Measurements from ENCODE around the gene EGLN3.

Gene EGLN3

DNA sequence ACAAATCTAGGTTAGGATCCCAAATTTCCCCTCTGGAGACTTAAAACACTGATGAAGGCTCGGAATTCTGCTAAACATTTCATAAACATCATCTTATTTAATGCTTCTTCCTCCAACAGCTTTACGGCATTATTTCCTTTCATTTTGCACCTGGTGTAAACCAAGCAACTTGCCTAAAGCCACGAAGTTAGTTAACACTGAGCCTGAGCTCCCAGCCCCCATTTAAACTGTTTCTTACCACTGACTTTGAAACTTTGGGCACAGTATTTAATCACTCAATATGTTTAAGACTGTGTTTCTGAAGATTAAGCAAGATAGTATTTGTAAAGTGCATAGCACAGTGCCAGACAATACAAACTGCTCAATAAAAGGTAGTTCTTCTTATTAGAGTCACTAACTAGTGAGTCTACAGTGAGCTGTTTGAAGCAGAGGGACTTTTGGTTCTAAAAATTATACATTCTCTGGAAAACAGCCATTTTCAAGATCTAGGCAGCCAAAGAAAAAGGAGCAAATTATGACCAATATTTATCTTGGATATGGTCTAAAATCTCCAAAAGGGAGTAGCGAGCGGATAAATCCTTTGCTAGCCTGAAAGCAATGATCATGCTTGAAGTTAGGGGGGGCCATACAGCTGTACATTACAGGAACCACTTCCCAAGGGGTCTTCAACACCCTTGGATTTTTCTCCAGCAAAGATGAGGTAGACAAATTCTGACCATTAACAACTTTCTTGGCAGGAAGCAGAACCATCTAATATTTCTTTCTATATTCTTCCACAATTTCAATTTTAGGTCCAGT lies 4.0 kb downstream of the EGLN3 start:
- DNase-seq (ENCODE audit: insufficient read length) (no peak), FAIRE-seq (no peak)
- TF ChIP-seq TAF1 (IDR thresholded peaks at IDR 0.05; ENCODE audit: borderline replicate concordance, low read depth, low read length) = no peak
- no peak for TF ChIP-seq POLR2AphosphoS5 (IDR thresholded peaks at IDR 0.05; ENCODE audit: low read depth, low read length)
- no peak for TF ChIP-seq POLR2A (IDR thresholded peaks at IDR 0.05; ENCODE audit: low read depth, low read length)

DNA sequence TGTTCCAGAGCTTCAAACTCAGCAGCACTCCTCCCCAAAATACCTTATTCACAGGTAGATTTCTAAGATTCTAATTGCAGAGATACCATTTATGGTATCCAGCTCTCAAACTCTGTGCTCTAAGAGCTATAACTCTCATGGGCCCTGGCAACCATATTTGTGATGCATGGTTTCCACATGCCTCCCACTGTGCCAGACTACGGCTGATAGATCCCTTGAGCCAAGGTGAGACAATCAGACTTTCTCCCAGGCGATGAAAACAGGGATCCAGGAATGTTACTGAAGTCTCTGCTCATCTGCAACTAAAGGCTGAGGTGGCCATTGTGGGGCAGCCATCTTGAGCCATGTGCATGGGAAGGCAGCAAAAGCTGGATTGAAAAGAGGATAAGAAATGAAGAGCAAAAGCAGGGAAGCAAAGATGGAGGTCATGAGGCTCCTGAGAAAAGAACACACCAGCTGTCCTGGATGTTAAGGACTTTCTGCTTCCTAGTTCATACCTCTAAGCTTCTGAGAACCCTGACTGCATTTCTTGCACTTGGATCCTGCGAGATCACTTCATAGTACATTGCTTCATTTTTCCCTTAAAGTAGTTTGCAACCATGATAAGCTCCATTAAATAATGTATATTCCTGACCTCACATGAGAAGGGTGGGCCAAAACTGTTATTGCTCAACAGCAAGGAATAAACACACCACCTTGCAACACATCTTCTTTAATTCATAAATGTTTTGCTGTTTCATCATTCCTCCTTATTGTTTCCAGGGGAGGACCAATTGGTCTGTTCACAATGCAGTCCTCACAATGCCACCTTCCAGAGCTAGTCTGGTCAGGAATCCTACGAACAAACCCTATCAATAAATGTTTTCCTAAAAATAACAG lies 5.4 kb downstream of the EGLN3 start:
- FAIRE-seq = no peak
- DNase-seq (ENCODE audit: insufficient read length) = no peak
- no peak for TF ChIP-seq TAF1 (IDR thresholded peaks at IDR 0.05; ENCODE audit: borderline replicate concordance, low read depth, low read length)
- no peak for TF ChIP-seq POLR2AphosphoS5 (IDR thresholded peaks at IDR 0.05; ENCODE audit: low read depth, low read length)
- no peak for TF ChIP-seq POLR2A (IDR thresholded peaks at IDR 0.05; ENCODE audit: low read depth, low read length)

- FAIRE-seq (no peak), DNase-seq (ENCODE audit: insufficient read length) (no peak)
- no peak for TF ChIP-seq POLR2AphosphoS5 (IDR thresholded peaks at IDR 0.05; ENCODE audit: low read depth, low read length)
- TF ChIP-seq POLR2A (IDR thresholded peaks at IDR 0.05; ENCODE audit: low read depth, low read length) = no peak
- TF ChIP-seq TAF1 (IDR thresholded peaks at IDR 0.05; ENCODE audit: borderline replicate concordance, low read depth, low read length) = no peak
These were observed 7.6 kb downstream of the EGLN3 start for GRCh38 chr14:33943096-33943883.

- no peak for TF ChIP-seq POLR2A (IDR thresholded peaks at IDR 0.05; ENCODE audit: low read depth, low read length)
- no peak for TF ChIP-seq TAF1 (IDR thresholded peaks at IDR 0.05; ENCODE audit: borderline replicate concordance, low read depth, low read length)
- TF ChIP-seq POLR2AphosphoS5 (IDR thresholded peaks at IDR 0.05; ENCODE audit: low read depth, low read length) = no peak
- DNase-seq (ENCODE audit: insufficient read length) = no peak
- FAIRE-seq = no peak
These were observed 9.2 kb downstream of the EGLN3 start for GRCh38 chr14:33941718-33942117.

- DNase-seq (ENCODE audit: insufficient read length) (no peak), FAIRE-seq (no peak)
- TF ChIP-seq POLR2AphosphoS5 (IDR thresholded peaks at IDR 0.05; ENCODE audit: low read depth, low read length) (no peak), TAF1 (IDR thresholded peaks at IDR 0.05; ENCODE audit: borderline replicate concordance, low read depth, low read length) (no peak), POLR2A (IDR thresholded peaks at IDR 0.05; ENCODE audit: low read depth, low read length) (no peak)
These were observed 10.3 kb downstream of the EGLN3 start for GRCh38 chr14:33940561-33941011.

GRCh38 chr14:33938131-33938949 lies 12.5 kb downstream of the EGLN3 start:
- FAIRE-seq (no peak), DNase-seq (ENCODE audit: insufficient read length) (no peak)
- TF ChIP-seq POLR2A (IDR thresholded peaks at IDR 0.05; ENCODE audit: low read depth, low read length) (no peak), POLR2AphosphoS5 (IDR thresholded peaks at IDR 0.05; ENCODE audit: low read depth, low read length) (no peak), TAF1 (IDR thresholded peaks at IDR 0.05; ENCODE audit: borderline replicate concordance, low read depth, low read length) (no peak)

DNA sequence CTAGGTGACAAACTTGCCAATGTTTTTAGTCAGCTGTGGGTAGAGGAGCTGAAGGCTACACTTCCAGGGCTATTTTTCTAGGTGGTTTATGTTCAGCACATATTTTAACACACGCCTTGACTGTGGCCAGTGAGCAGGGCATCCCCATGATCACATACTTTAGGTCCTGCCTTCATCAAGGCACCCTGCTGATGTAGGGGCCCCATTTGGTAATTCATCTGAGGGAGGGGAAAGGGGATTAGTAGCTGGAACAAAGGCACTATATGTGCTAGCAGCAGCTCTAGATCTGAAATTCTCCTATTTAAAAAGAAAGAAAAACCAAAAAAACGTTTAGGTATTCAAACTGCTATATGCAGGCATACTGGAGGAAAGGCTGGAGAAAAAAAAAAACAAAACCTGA lies 14.5 kb downstream of the EGLN3 start:
- FAIRE-seq = no peak
- no peak for TF ChIP-seq POLR2AphosphoS5 (IDR thresholded peaks at IDR 0.05; ENCODE audit: low read depth, low read length)
- no peak for DNase-seq (ENCODE audit: insufficient read length)

DNA sequence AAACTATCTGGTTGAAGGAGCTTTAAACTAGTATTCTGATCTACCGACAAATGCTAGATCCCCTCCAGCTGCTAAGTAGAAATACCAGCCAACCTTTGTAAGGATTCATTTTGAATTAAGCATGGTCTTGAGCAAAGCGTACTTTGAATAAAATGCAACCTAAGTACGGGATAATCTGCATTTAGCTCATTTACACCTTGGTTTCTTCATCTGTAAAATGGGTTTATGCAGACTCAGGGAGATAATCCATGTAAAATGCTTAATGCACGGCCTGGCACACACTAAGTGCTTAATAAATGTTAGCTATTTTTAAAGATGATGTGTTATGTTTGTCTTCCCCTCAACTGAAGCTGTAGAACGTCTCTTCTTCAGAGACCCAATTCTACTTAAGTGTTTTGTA lies 15.9 kb downstream of the EGLN3 start:
- no peak for FAIRE-seq
- TF ChIP-seq TAF1 (IDR thresholded peaks at IDR 0.05; ENCODE audit: borderline replicate concordance, low read depth, low read length) (no peak), POLR2A (IDR thresholded peaks at IDR 0.05; ENCODE audit: low read depth, low read length) (no peak), POLR2AphosphoS5 (IDR thresholded peaks at IDR 0.05; ENCODE audit: low read depth, low read length) (no peak)
- no peak for DNase-seq (ENCODE audit: insufficient read length)

- DNase-seq (ENCODE audit: insufficient read length) (no peak), FAIRE-seq (no peak)
- TF ChIP-seq POLR2A (IDR thresholded peaks at IDR 0.05; ENCODE audit: low read depth, low read length) = no peak
- TF ChIP-seq TAF1 (IDR thresholded peaks at IDR 0.05; ENCODE audit: borderline replicate concordance, low read depth, low read length) = no peak
- no peak for TF ChIP-seq POLR2AphosphoS5 (IDR thresholded peaks at IDR 0.05; ENCODE audit: low read depth, low read length)
These were observed 16.7 kb downstream of the EGLN3 start for GRCh38 chr14:33934043-33934750.

DNA sequence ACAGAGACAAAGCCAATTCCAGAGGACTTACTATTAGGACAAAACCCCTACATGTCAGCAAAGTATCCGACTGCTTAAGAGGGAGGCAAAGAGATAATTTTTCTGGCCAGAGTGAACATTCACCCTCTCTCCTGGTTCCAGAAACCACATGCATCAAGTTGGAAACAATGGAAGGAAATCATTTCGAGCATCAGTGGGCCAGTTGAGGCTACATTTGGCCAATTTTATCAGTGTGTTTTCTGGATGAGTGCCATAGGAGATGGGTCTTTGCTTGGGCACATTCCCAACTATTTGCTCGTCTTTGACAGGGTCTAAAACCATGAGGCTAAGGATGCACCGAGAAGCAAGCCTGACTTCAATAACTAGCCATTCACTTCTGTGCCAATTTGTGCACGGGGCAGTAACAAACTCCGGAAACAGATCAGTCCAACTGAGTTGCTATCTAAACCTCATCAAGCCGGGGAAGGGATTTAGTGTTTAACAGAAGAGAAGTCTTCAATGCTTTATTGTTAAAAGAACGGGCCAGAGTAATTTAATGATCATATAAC lies 17.4 kb downstream of the EGLN3 start:
- FAIRE-seq (no peak), DNase-seq (ENCODE audit: insufficient read length) (no peak)
- TF ChIP-seq TAF1 (IDR thresholded peaks at IDR 0.05; ENCODE audit: borderline replicate concordance, low read depth, low read length) = no peak
- TF ChIP-seq POLR2AphosphoS5 (IDR thresholded peaks at IDR 0.05; ENCODE audit: low read depth, low read length) = no peak
- TF ChIP-seq POLR2A (IDR thresholded peaks at IDR 0.05; ENCODE audit: low read depth, low read length) = no peak

Data from GM12892 (cell line).